HG02571 (cell line): ENCODE results near the gene ADAMTS7.
"Not testable (repeated sequence)": the region's sequence is repeated elsewhere in the genome, so short reads cannot be mapped to it uniquely, and the experiment has no call there.

ENCODE experiments used
- ATAC-seq: cut with Tn5 transposase; IDR thresholded peaks from one replicate; pipeline ENCODE4 v1.9.1; 2021; ENCODE audit warnings: mild to moderate bottlenecking, moderate library complexity; ENCODE audit not compliant: unreplicated experiment

ADAMTS7 gene

DNA sequence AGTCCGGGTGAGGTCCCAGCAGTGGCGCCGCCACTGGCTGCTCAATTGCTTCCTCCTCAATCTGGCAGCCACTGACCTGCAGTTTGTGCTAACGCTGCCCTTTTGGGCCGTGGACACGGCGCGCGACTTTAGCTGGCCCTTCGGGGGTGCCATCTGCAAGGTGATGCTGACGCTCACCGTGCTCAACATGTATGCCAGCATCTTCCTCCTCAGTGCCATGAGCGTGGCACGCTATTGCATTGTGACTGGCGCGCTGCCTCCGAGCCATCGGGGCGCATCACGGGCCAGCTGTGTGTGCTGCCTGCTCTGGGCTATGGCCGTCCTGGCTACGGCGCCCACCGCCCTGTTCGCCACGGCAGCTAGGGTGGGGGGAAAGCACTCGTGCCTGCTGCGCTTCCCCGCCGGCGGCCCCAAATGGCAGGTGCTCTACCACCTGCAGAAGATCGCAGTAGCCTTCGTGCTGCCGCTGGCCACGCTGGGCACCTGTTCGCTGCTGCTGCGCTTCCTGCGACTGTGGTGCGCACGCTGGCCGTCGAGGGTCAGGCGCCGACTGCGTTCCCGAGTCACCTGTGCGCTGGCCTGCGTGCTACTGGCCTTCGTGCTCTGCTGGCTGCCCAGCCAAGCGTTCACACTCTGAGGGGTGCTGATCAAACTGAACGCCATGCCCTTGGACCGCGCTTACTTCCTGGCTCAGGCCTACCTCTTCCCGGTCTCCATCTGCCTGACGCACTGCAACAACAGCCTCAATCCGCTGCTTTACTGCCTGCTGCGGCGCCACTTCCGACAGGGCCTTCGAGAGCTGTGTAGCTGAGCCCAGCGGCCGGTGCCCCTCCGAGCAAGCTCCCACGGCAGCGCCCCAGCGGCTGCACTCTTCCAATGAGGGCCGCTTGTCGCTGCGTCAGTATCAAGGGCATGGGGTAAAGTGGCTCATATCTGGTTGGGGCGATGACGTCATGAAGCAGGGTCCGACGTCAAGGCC is 20.3 kb upstream of the ADAMTS7 start:
- no peak for ATAC-seq

- no peak for ATAC-seq
Observed at GRCh38 chr15:78830514-78831228, 19.4 kb upstream of the ADAMTS7 start.

GRCh38 chr15:78828920-78829319 is 17.7 kb upstream of the ADAMTS7 start:
- ATAC-seq: no peak

GRCh38 chr15:78822514-78822913 is 11.2 kb upstream of the ADAMTS7 start:
- no peak for ATAC-seq

GRCh38 chr15:78811825-78812183 is 540 bp upstream of the ADAMTS7 start:
- peak; percentile 5 for ATAC-seq

DNA sequence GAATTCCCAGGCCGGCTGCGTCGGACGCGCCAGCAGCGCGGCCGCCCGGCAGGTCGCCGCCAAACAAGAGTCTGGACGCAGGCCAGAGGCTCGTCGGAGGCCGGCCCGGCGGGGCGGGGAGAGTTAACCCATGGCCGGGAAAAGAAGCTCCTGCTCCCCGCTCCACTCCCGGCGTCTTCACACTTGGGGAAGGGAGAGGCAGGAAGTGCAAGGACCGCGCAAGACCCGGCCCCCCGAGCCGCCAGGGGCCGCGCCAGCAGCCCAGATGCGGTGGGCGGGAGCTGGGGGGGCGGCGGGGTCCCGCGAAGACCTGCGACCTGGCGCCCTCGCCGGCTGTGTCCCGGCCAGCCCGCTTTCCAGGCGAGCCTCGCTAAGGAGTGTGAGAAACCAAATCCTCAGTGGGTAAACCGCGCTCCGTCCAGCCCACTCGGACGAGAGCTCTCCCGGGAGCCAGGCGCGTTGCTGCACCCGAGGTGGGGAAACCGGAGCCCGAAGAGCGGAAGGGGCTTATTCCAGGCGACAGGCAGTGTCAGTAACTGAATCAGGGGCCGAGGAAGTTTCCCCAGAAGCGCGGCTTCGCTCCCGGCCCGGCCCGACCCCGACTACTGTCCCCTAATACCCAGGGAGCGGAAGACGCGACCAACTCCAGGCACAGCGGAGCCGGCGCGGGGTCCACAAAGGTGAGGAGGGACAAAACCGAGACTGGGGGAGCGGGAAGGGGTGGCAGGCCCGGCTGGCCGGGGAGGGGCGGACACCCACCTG is 721 bp downstream of the ADAMTS7 start:
- ATAC-seq: no peak

DNA sequence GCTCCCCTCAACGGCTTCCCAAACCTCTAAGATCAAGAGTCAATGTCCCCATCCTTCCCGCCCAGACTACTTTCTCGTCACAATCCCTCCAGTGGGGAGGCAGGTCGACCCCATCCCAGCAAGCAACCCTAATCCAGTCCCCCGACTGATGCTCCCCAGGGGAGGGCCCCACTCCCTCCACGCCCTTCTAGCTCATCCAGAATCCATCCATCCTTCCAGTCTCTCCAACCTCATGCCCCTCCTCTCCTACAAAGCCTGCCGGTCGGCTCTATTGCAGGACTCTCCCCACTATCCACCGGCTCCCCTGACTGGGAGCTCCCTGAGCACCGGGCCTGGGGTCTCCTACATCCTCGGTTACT is 1.3 kb downstream of the ADAMTS7 start:
- ATAC-seq: no peak

DNA sequence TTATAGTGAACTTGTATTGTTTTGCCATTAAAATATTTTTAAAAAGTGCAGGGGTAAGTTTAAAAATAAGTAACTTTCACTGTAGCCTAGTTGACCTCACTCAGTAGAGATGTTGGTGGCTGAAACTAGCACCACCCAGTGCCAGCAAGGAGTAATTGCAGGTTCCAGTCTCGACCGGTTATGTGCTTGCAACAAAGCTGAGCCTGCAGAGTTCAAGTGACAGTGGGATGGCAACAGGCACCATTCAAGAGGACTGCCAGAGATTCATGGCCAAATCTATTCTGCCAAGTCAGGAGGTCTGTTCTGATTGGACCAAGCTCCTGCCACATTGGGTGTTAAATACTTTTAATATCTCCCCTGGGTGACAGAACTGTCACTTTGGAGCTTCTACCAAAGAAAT is 2.7 kb downstream of the ADAMTS7 start:
- no peak for ATAC-seq

DNA sequence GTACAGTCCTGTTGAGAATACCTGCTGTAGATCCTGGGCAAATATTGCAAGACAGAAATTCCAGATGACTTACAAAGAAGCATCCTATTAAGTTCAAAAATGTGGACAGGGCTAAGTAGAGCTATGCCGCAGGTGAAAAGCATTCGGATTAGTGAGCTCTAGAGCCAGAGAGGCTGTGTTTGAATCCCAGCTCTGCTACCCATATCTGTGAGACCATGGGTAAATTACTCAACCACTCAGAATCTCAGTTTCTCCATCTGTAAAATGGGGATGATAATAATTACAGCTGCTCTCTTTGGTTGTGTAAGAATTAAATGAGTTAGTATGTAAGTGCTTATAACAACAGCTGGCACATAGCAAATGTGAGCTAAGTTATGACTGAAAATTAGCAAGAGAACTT is 3.9 kb downstream of the ADAMTS7 start:
- ATAC-seq: no peak

DNA sequence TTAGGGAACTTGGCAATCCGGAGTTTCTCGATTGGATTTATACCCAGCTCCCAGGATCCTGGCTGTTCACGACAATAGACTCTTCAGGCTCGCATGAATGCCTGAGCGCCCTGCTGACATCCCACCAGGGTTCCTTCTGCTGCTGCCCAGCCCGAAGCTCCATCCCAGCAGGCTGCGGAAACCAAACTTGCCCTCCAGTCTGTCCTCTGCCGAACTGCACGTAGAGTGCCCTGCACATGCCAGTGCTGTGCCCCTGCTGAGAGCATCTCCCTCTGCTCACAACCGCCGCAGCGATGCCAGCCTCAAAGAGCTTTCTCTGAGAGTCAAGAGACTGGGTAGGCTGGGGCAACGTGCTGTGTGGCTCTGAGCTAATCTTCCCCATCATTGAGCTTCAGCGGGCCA is 6.9 kb downstream of the ADAMTS7 start:
- no peak for ATAC-seq

- ATAC-seq: no peak
Observed at GRCh38 chr15:78800806-78801205, 10.5 kb downstream of the ADAMTS7 start.

- no peak for ATAC-seq
Observed at GRCh38 chr15:78800189-78800588, 11.1 kb downstream of the ADAMTS7 start.

- ATAC-seq: not testable (repeated sequence)
Observed at GRCh38 chr15:78799102-78799501, 12.2 kb downstream of the ADAMTS7 start.

DNA sequence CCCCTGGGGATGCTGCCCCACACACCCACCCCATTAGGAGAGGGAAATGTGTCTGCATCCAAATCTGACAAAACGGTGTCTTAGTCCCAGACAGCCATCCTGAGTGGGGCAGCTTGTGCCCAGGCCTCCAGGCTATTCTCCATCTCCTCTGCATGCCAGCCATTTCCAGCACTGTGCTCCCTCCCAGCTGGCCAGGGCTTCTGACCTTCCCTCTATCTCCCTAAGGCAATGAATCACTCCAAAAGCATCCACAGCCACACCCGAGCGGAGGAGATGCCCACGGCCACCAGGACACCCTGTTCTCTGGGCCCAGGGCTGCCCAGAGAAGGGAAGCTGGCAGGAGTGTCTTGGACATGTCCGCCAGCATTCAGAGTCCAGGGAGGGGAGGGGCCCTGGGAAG is 12.9 kb downstream of the ADAMTS7 start:
- ATAC-seq: not testable (repeated sequence)

- no peak for ATAC-seq
Observed at GRCh38 chr15:78797951-78798350, 13.3 kb downstream of the ADAMTS7 start.

DNA sequence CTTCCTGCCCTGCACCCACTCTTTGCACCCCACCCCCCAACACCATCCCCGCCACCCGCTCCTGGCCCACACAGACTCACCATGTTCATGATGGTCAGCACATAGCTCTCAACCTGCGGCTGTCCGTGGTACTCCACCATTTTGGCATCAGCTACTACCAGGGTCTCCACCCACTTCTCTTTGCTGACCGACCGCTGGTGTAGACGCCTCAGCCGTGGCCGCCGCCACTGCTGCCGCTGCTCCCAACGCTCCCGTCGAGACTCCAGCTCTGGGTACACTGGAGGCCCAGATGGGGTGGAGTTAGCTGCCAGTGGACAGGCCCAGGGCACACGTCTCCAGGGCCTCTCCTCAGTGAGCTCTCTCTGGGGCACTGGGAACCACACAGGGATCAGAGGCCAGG is 14.8 kb downstream of the ADAMTS7 start:
- ATAC-seq: no peak

GRCh38 chr15:78795043-78795442 is 16.2 kb downstream of the ADAMTS7 start:
- no peak for ATAC-seq

DNA sequence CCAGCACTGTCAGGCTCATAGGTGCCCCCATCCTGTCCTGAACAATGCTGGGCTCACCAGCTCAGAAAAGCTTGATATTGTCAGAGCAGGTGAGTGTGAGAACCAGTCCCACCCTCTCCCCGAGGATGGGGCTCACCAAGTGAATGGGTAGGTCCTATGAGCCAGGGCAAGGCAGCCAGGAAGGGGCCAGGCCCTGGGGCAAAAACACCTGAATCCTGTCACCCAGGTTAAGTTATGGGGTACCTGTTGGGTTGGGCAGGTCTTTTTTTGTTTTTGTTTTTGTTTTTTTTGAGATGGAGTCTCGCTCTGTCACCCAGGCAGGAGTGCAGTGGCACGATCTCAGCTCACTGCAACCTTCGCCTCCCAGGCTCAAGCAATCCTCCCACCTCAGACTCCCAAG is 16.8 kb downstream of the ADAMTS7 start:
- not testable (repeated sequence) for ATAC-seq

DNA sequence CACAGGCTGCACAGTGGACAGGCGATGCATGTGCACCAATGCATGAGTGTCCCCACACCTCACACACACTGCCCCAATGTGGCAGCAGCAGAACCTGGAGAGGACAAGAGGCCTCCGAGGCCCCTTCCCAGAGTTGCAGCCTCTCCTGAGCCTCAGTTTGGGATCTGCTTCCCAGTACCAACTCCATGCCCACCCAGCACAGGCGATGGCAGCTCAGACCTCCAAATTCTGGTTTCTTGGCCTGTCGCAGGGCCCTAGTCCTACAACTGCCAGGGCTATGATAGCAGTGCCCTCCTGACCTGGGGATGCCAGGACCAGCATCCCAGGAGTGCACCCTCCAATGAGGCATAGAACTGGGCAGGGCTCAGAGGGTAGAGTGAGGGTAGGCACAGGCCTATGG is 19.9 kb downstream of the ADAMTS7 start:
- ATAC-seq: no peak

DNA sequence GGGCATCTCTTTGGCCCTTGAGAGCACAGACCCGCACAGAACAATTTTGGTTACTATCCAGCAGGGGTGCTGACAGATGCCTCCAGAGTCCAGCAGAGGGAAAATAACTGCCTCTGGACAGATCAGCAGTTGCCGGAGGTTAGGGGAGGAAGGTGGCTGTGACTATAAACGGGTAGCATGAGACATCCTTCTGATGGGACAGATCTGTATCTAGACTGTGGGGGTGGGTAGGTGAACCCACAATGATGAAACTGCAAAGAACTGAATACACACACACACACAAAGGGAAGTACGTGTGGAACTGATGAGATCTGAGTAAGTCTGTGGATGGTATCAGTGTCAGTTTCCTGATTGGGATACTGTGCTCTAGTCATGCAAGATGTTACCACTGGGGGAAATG is 21.2 kb downstream of the ADAMTS7 start:
- no peak for ATAC-seq

DNA sequence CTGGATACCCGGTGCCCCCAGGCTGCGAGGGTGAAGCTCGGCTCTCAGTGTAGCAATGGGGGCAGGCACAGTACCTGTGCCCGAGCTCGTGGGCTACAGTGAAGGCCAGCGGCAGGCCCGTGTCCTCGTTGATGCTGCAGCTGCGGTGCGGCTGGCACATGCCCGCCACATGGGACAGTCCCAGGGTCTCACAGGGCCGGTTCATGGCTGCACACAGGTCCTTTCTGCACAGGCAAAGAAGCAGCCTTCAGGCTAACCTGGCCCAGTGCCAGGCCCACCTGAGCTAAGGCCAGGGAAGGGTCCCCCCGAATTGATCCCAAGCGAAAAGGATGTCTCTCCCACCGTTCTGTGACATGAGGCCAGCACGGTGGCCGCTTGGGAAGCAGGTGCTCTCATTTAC is 21.6 kb downstream of the ADAMTS7 start:
- no peak for ATAC-seq
